ENCODE data around the gene APH1B. TPM values are rescaled to one million over a fixed set of nuclear protein-coding genes. Genes with fewer than 3 reads are reported as not detected.
"Not testable (repeated sequence)": the region's sequence is repeated elsewhere in the genome, so short reads cannot be mapped to it uniquely, and the experiment has no call there.

The APH1B gene
- total and polyA plus RNA-seq, 9 donors = 9.1 to 25.2 (median 20.0) TPM

DNA sequence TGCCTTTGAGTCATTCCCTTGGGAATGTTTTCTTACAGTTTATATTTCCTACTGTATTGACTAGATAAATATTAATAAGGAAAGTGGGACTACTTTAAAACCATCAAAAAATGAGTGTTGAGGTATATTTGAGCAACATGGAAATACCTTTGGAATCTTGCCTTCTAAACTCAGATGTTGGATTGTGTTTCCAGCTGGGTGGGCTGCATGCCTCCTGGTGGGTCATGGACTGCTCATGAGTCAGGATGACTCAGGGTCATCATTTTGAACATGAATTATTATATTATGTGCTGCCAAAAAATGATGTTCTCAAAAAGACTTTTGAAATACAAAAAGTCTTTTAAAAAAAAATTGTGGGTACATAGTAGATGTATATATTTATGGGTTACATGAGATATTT, 41.1 kb upstream of the APH1B start:
- peaks cover 14% of the 10 kb centered on the region for H3K4me1 ChIP-seq (ENCODE audit: insufficient read depth)
- H3K27ac ChIP-seq = no peak overlapping the region
- intact Hi-C loops (cut with DNase I) = no loop called here
- no peak overlapping the region for H3K4me3 ChIP-seq
- H3K27me3 ChIP-seq = no peaks in the 10 kb centered on the region
- no peak for TF ChIP-seq POLR2A (IDR thresholded peaks at IDR 0.05)
- no peak for TF ChIP-seq EP300 (IDR thresholded peaks at IDR 0.05)
- TF ChIP-seq, protein P1, sequence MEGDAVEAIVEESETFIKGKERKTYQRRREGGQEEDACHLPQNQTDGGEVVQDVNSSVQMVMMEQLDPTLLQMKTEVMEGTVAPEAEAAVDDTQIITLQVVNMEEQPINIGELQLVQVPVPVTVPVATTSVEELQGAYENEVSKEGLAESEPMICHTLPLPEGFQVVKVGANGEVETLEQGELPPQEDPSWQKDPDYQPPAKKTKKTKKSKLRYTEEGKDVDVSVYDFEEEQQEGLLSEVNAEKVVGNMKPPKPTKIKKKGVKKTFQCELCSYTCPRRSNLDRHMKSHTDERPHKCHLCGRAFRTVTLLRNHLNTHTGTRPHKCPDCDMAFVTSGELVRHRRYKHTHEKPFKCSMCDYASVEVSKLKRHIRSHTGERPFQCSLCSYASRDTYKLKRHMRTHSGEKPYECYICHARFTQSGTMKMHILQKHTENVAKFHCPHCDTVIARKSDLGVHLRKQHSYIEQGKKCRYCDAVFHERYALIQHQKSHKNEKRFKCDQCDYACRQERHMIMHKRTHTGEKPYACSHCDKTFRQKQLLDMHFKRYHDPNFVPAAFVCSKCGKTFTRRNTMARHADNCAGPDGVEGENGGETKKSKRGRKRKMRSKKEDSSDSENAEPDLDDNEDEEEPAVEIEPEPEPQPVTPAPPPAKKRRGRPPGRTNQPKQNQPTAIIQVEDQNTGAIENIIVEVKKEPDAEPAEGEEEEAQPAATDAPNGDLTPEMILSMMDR (IDR thresholded peaks at IDR 0.05) = no peak
- H3K9me3 ChIP-seq = no peaks in the 10 kb centered on the region
- H3K36me3 ChIP-seq = no peaks in the 10 kb centered on the region
- no peak for DNase-seq

GRCh38 chr15:63237086-63237485, 40.3 kb upstream of the APH1B start:
- 64 to 72% (median 64%) methylated on average over 1 of the region's 1 CpG for WGBS, 3 donors
- DNase-seq; intact Hi-C loops (cut with DNase I); H3K9me3 ChIP-seq; H3K4me3 ChIP-seq; H3K36me3 ChIP-seq; H3K27ac ChIP-seq; H3K27me3 ChIP-seq: not testable (repeated sequence)
- peaks cover 12% of the 10 kb centered on the region for H3K4me1 ChIP-seq (ENCODE audit: insufficient read depth)

DNA sequence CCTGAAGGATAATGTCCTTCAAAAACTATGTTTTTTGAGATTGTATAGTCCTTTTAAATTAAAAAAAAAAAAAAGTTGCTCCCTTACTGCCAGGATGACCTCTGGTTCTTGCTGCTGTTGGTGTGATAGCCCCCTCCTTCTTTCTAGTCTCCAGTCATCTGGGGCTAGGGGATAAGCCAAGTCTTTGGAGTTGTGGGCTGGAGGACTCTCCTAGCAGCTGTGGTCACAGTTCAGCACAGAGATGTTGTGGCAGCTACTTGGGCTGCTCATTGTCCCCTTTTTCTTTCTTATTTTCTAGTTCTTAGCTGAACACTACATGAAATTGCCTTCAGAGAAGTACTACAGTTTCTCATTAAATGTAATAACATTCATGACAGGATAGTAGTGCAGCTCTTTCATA, 39.2 kb upstream of the APH1B start:
- no peak for TF ChIP-seq POLR2A (IDR thresholded peaks at IDR 0.05)
- TF ChIP-seq, protein P1 (IDR thresholded peaks at IDR 0.05) = no peak
- TF ChIP-seq EP300 (IDR thresholded peaks at IDR 0.05) = no peak
- intact Hi-C loops (cut with DNase I) = no loop called here
- H3K27ac ChIP-seq = no peak overlapping the region
- H3K9me3 ChIP-seq = no peaks in the 10 kb centered on the region
- H3K4me1 ChIP-seq (ENCODE audit: insufficient read depth) = peaks cover 12% of the 10 kb centered on the region
- no peak overlapping the region for H3K4me3 ChIP-seq
- H3K36me3 ChIP-seq = no peaks in the 10 kb centered on the region
- no peaks in the 10 kb centered on the region for H3K27me3 ChIP-seq
- no peak for DNase-seq

- TF ChIP-seq, protein P1 (IDR thresholded peaks at IDR 0.05) = no peak
- TF ChIP-seq POLR2A (IDR thresholded peaks at IDR 0.05) (no peak), EP300 (IDR thresholded peaks at IDR 0.05) (no peak)
- intact Hi-C loops (cut with DNase I) = no loop called here
- 0 to 14% (median 11%) methylated on average over 1 of the region's 1 CpG for WGBS, 3 donors
- H3K9me3 ChIP-seq = no peaks in the 10 kb centered on the region
- no peak overlapping the region for H3K27ac ChIP-seq
- H3K4me3 ChIP-seq = no peak overlapping the region
- H3K27me3 ChIP-seq = no peaks in the 10 kb centered on the region
- H3K36me3 ChIP-seq = no peaks in the 10 kb centered on the region
- H3K4me1 ChIP-seq (ENCODE audit: insufficient read depth) = peaks cover 12% of the 10 kb centered on the region
- no peak for DNase-seq
Observed at GRCh38 chr15:63238796-63239195, 38.6 kb upstream of the APH1B start.

- TF ChIP-seq POLR2A (IDR thresholded peaks at IDR 0.05) (no peak), EP300 (IDR thresholded peaks at IDR 0.05) (no peak)
- TF ChIP-seq, protein P1 (IDR thresholded peaks at IDR 0.05) = no peak
- no peaks in the 10 kb centered on the region for H3K36me3 ChIP-seq
- H3K9me3 ChIP-seq = no peaks in the 10 kb centered on the region
- 89 to 96% (median 94%) methylated on average over 3 of the region's 3 CpGs for WGBS, 3 donors
- H3K4me3 ChIP-seq = no peak overlapping the region
- peaks cover 3% of the 10 kb centered on the region for H3K4me1 ChIP-seq (ENCODE audit: insufficient read depth)
- DNase-seq = no peak
- intact Hi-C loops (cut with DNase I) = no loop called here
- H3K27me3 ChIP-seq = no peaks in the 10 kb centered on the region
- no peak overlapping the region for H3K27ac ChIP-seq
Observed at GRCh38 chr15:63240109-63240508, 37.3 kb upstream of the APH1B start.

Data from ovary (tissue), 9 donors.